ENCODE results near the gene TMEM176A. TPM values are rescaled to one million over a fixed set of nuclear protein-coding genes. Genes with fewer than 3 reads are reported as not detected.

The TMEM176A gene
- total RNA-seq (2022; extraction: Qiagen RNA extraction; ENCODE audit: low read depth): not detected in 5 replicates

GRCh38 chr7:150800581-150801241, at the start of gene TMEM176A:
Gene TMEM176A (plus strand): TSS chr7:150800769. CDS start chr7:150801551, 782 bp downstream.

GRCh38 chr7:150799741-150800580, 608 bp upstream of the TMEM176A start, which contains the start of gene TMEM176B:
Gene TMEM176B (minus strand): TSS chr7:150800364. CDS start chr7:150796569, 3,795 bp downstream.

GRCh38 chr7:150852371-150852905, 51.9 kb downstream of the TMEM176A start, which contains the start of gene AOC1:
Gene AOC1 (plus strand): TSS chr7:150852517. CDS start chr7:150856471, 3,954 bp downstream.

Other genes starting within 250 kb of the TMEM176A start
- gene GIMAP4, start 233.4 kb upstream of the TMEM176A start, total RNA-seq (2022; extraction: Qiagen RNA extraction; ENCODE audit: low read depth): not detected in 5 replicates
- gene GIMAP6, start 168.4 kb upstream of the TMEM176A start, total RNA-seq (2022; extraction: Qiagen RNA extraction; ENCODE audit: low read depth): not detected in 5 replicates
- gene GIMAP2, start 115.1 kb upstream of the TMEM176A start, total RNA-seq (2022; extraction: Qiagen RNA extraction; ENCODE audit: low read depth): 0.08 TPM in 1 of 5 replicates, not detected in the others
- gene GIMAP1, start 84.2 kb upstream of the TMEM176A start, total RNA-seq (2022; extraction: Qiagen RNA extraction; ENCODE audit: low read depth): not detected in 5 replicates
- gene GIMAP5, start 63.4 kb upstream of the TMEM176A start, total RNA-seq (2022; extraction: Qiagen RNA extraction; ENCODE audit: low read depth): 0.14 TPM in 1 of 5 replicates, not detected in the others
- 0.11 TPM in 1 of 5 replicates, not detected in the others for gene TMEM176B, start 405 bp upstream of the TMEM176A start, total RNA-seq (2022; extraction: Qiagen RNA extraction; ENCODE audit: low read depth)
- gene AOC1, start 51.7 kb downstream of the TMEM176A start, total RNA-seq (2022; extraction: Qiagen RNA extraction; ENCODE audit: low read depth): not detected in 5 replicates
- 1.2 to 1.6 TPM (median 1.5 TPM) in 5 replicates for gene KCNH2, start 177.6 kb downstream of the TMEM176A start, total RNA-seq (2022; extraction: Qiagen RNA extraction; ENCODE audit: low read depth)
- gene NOS3, start 190.2 kb downstream of the TMEM176A start, total RNA-seq (2022; extraction: Qiagen RNA extraction; ENCODE audit: low read depth): 0.35 to 1.2 TPM (median 0.53 TPM) in 5 replicates
- 0.31 to 1.3 TPM (median 0.58 TPM) in 5 replicates for gene ATG9B, start 223.7 kb downstream of the TMEM176A start, total RNA-seq (2022; extraction: Qiagen RNA extraction; ENCODE audit: low read depth)
- 36.6 to 51.9 TPM (median 46.2 TPM) in 5 replicates for gene ABCB8, start 227.7 kb downstream of the TMEM176A start, total RNA-seq (2022; extraction: Qiagen RNA extraction; ENCODE audit: low read depth)
- gene ASIC3, start 247.8 kb downstream of the TMEM176A start, total RNA-seq (2022; extraction: Qiagen RNA extraction; ENCODE audit: low read depth): 5.6 to 10.8 TPM (median 9.7 TPM) in 5 replicates